HG03439 (cell line): Measurements from ENCODE around the gene IL20RA.

Source experiments
- ATAC-seq: cut with Tn5 transposase; IDR thresholded peaks from one replicate; pipeline ENCODE4 v1.9.1; 2021; ENCODE audit warnings: mild to moderate bottlenecking, moderate library complexity; ENCODE audit not compliant: unreplicated experiment

Gene IL20RA

GRCh38 chr6:137010128-137010718 is 34.5 kb downstream of the IL20RA start:
- ATAC-seq: no peak

GRCh38 chr6:137008204-137008603 is 36.6 kb downstream of the IL20RA start:
- ATAC-seq: no peak

- no peak for ATAC-seq
Measured at GRCh38 chr6:137006056-137006455, 38.7 kb downstream of the IL20RA start.

- no peak for ATAC-seq
Measured at GRCh38 chr6:137005073-137005472, 39.7 kb downstream of the IL20RA start.

GRCh38 chr6:137002505-137002904 is 42.3 kb downstream of the IL20RA start:
- no peak for ATAC-seq

GRCh38 chr6:137001977-137002302 is 42.8 kb downstream of the IL20RA start:
- no peak for ATAC-seq

GRCh38 chr6:137001299-137001976 is 43.3 kb downstream of the IL20RA start:
- no peak for ATAC-seq

- no peak for ATAC-seq
Measured at GRCh38 chr6:137000825-137001224, 43.9 kb downstream of the IL20RA start.

GRCh38 chr6:136995521-136995920 is 49.2 kb downstream of the IL20RA start:
- no peak for ATAC-seq

GRCh38 chr6:136994782-136995181 is 50.0 kb downstream of the IL20RA start:
- no peak for ATAC-seq

- ATAC-seq: no peak
Measured at GRCh38 chr6:136992113-136992512, 52.7 kb downstream of the IL20RA start.

- ATAC-seq: no peak
Measured at GRCh38 chr6:136991646-136992045, 53.1 kb downstream of the IL20RA start.

- no peak for ATAC-seq
Measured at GRCh38 chr6:136990754-136991153, 54.0 kb downstream of the IL20RA start.

- ATAC-seq: no peak
Measured at GRCh38 chr6:136990242-136990578, 54.6 kb downstream of the IL20RA start.

GRCh38 chr6:136989571-136990241 is 55.1 kb downstream of the IL20RA start:
- ATAC-seq: no peak

GRCh38 chr6:136987526-136987925 is 57.2 kb downstream of the IL20RA start:
- no peak for ATAC-seq

- no peak for ATAC-seq
Measured at GRCh38 chr6:136985502-136985901, 59.3 kb downstream of the IL20RA start.

GRCh38 chr6:136984578-136984977 is 60.2 kb downstream of the IL20RA start:
- no peak for ATAC-seq

- no peak for ATAC-seq
Measured at GRCh38 chr6:136983687-136984086, 61.1 kb downstream of the IL20RA start.

GRCh38 chr6:136982928-136983327 is 61.8 kb downstream of the IL20RA start:
- ATAC-seq: no peak

- no peak for ATAC-seq
Measured at GRCh38 chr6:136980070-136980469, 64.7 kb downstream of the IL20RA start.

GRCh38 chr6:136979206-136979605 is 65.6 kb downstream of the IL20RA start:
- ATAC-seq: no peak

- ATAC-seq: no peak
Measured at GRCh38 chr6:136977075-136977474, 67.7 kb downstream of the IL20RA start.
